DND-41 (cell line): ENCODE results near the gene CATSPERZ.

ENCODE experiments used
- CTCF ChIP-seq: IDR thresholded peaks from 2 replicates; pipeline ENCODE4 v1.5.1; 2012; ENCODE audit warnings: borderline replicate concordance, low read length, moderate library complexity, mild to moderate bottlenecking; ENCODE audit not compliant: poor library complexity, severe bottlenecking; ENCODE audit errors: extremely low read depth
- EZH2 ChIP-seq: IDR thresholded peaks from 3 replicates; pipeline ENCODE4 v1.6.1; 2012; ENCODE audit warnings: borderline replicate concordance, low read depth, mild to moderate bottlenecking, moderate library complexity, low read length, inconsistent platforms; ENCODE audit not compliant: severe bottlenecking

GRCh38 chr11:64290352-64291261 lies 9.6 kb upstream of the CATSPERZ start:
- TF ChIP-seq CTCF (no peak), EZH2 (no peak)
